Fibroblast of lung (primary cell): ENCODE data around the gene ZCCHC7.

ENCODE experiments used
- CTCF ChIP-seq, 2 donors: IDR thresholded peaks in 1 of 2; conservative IDR thresholded peaks in 1 of 2; 1 replicate in 1 of 2; 2 replicates in 1 of 2; pipeline ENCODE4 v1.5.1; 2011 to 2012; ENCODE audit warnings: low read length in 2 of 2, control low read depth in 1 of 2, inconsistent platforms in 1 of 2, low read depth in 1 of 2, mild to moderate bottlenecking in 1 of 2
- EZH2 ChIP-seq: IDR thresholded peaks from 2 replicates; pipeline ENCODE4 v1.5.1; 2012; ENCODE audit warnings: low read length, control low read depth, mild to moderate bottlenecking; ENCODE audit errors: missing control alignments

- TF ChIP-seq CTCF (conservative IDR thresholded peaks at IDR 0.05 in 1 of 2, IDR thresholded peaks at IDR 0.05 in 1 of 2; ENCODE audit: low read depth in 1 of 2, low read length in 2 of 2) = no peak
- no peak for TF ChIP-seq EZH2
Measured at GRCh38 chr9:37348917-37349316, 228.5 kb downstream of the ZCCHC7 start.
